Stimulated activated naive CD8-positive, alpha-beta T cell treated with anti-CD3 and anti-CD28 coated beads, Interleukin-15, Interleukin-2, amounts not matched to agents 100 U/mL and 50 U/mL, for 24 hours (primary cell): ENCODE results near the gene ERI3.
A peak's percentile ranks its signal among the peaks of the same experiment; 100 is the strongest.

Experiments used
- ATAC-seq: fragments of 150-1000 bp; cut with Tn5 transposase; one replicate; pipeline ENCODE4 v1.10.0; 2021
- DNase-seq: peaks from one replicate; pipeline ENCODE4 v3.0.0; 2021

Gene ERI3

GRCh38 chr1:44354840-44355581 lies at the start of gene ERI3:
TSS of gene ERI3 (minus strand) at chr1:44355257. CDS start at chr1:44355026, 231 bp downstream.
- peak; percentile 100 for ATAC-seq
- DNase-seq: peak; percentile 95

- ATAC-seq: no peak
- DNase-seq: no peak
These were observed 46.5 kb upstream of the ERI3 start for GRCh38 chr1:44401256-44402228.

GRCh38 chr1:44390277-44390676 lies 35.2 kb upstream of the ERI3 start:
- ATAC-seq (no peak), DNase-seq (no peak)

GRCh38 chr1:44389437-44389836 lies 34.4 kb upstream of the ERI3 start:
- ATAC-seq (no peak), DNase-seq (no peak)

- ATAC-seq: no peak
These were observed 33.5 kb upstream of the ERI3 start for GRCh38 chr1:44388551-44388950.

GRCh38 chr1:44380666-44381177 lies 25.7 kb upstream of the ERI3 start:
- DNase-seq: no peak
- no peak for ATAC-seq

More at GRCh38 chr1:44388551-44388950, 33.5 kb upstream of the ERI3 start:
- DNase-seq: no peak

GRCh38 chr1:44377925-44378784 lies 23.1 kb upstream of the ERI3 start:
- DNase-seq: peak; percentile 61
- no peak for ATAC-seq

- DNase-seq (no peak), ATAC-seq (no peak)
These were observed 20.5 kb upstream of the ERI3 start for GRCh38 chr1:44375547-44375946.

- no peak for DNase-seq
- no peak for ATAC-seq
These were observed 16.1 kb upstream of the ERI3 start for GRCh38 chr1:44371206-44371605.

GRCh38 chr1:44368471-44369151 lies 13.6 kb upstream of the ERI3 start:
- DNase-seq (no peak), ATAC-seq (no peak)

GRCh38 chr1:44367944-44368343 lies 12.9 kb upstream of the ERI3 start:
- DNase-seq: no peak
- ATAC-seq: no peak

- ATAC-seq (no peak), DNase-seq (no peak)
These were observed 11.4 kb upstream of the ERI3 start for GRCh38 chr1:44366371-44366975.

GRCh38 chr1:44361478-44361877 lies 6.4 kb upstream of the ERI3 start:
- DNase-seq (no peak), ATAC-seq (no peak)

- ATAC-seq: no peak
These were observed 4.3 kb upstream of the ERI3 start for GRCh38 chr1:44359234-44359935.

GRCh38 chr1:44357710-44358109 lies 2.7 kb upstream of the ERI3 start:
- DNase-seq: no peak

More at GRCh38 chr1:44359234-44359935, 4.3 kb upstream of the ERI3 start:
- no peak for DNase-seq

GRCh38 chr1:44355582-44356305 lies 687 bp upstream of the ERI3 start:
- ATAC-seq: no peak

More at GRCh38 chr1:44357710-44358109, 2.7 kb upstream of the ERI3 start:
- no peak for ATAC-seq

GRCh38 chr1:44354268-44354839 lies 703 bp downstream of the ERI3 start:
- ATAC-seq (no peak), DNase-seq (no peak)

More at GRCh38 chr1:44355582-44356305, 687 bp upstream of the ERI3 start:
- DNase-seq: peak; percentile 5

- ATAC-seq (no peak), DNase-seq (no peak)
These were observed 1.5 kb downstream of the ERI3 start for GRCh38 chr1:44353604-44354003.

- ATAC-seq (no peak), DNase-seq (no peak)
These were observed 3.8 kb downstream of the ERI3 start for GRCh38 chr1:44351289-44351688.
